Upper lobe of right lung (tissue), 1 donor: Measurements from ENCODE around the gene FBLN7. TPM values are rescaled to one million over a fixed set of nuclear protein-coding genes. Genes with fewer than 3 reads are reported as not detected.
A peak's percentile ranks its signal among the peaks of the same experiment; 100 is the strongest.

Experiments used
- ATAC-seq: fragments of 200-7000 bp; cut with Tn5 transposase; one replicate; pipeline ENCODE4 v1.9.1; 2020; ENCODE audit warnings: mild to moderate bottlenecking, moderate library complexity
- DNase-seq: peaks from one replicate; pipeline ENCODE4 v3.0.0-alpha.2; 2020
- H3K27ac ChIP-seq: fragments of 200-600 bp; one replicate; pipeline ENCODE4 v1.8.0; 2022
- H3K27me3 ChIP-seq: fragments of 200-600 bp; one replicate; pipeline ENCODE4 v1.8.0; 2022; ENCODE audit warnings: mild to moderate bottlenecking
- H3K36me3 ChIP-seq: fragments of 200-600 bp; one replicate; pipeline ENCODE4 v1.8.0; 2022
- H3K4me1 ChIP-seq: fragments of 200-600 bp; one replicate; pipeline ENCODE4 v1.8.0; 2022
- H3K4me3 ChIP-seq: fragments of 200-600 bp; one replicate; pipeline ENCODE4 v1.8.0; 2022; ENCODE audit warnings: mild to moderate bottlenecking
- H3K9me3 ChIP-seq: fragments of 200-600 bp; one replicate; pipeline ENCODE4 v1.8.0; 2022
- intact Hi-C: fragments of 100-400 bp; cut with DNase I; formaldehyde crosslinking; loops from one replicate; pipeline ENCODE4 v1.11.0; 2022
- total RNA-seq: library from RNA; stranded (reverse); fragmentation: NEBNext Ultra II Directional; extraction: Animal tissue kit (Norgen Biotek cat#: 25700); gene quantifications from one replicate; pipeline ENCODE4 v1.2.1, GENCODE V29; 2021
- TF ChIP-seq, protein P1 (sequence below): fragments of 200-600 bp; IDR thresholded peaks from one replicate; pipeline ENCODE4 v1.8.0; 2022; ENCODE audit warnings: antibody characterized with exemption
- donor health status: DM: no; HTN: yes; CAD: no; lungs with severe emphysema.

The FBLN7 gene
- total RNA-seq, 1 donor from 2014 or later = 5.4 TPM

DNA sequence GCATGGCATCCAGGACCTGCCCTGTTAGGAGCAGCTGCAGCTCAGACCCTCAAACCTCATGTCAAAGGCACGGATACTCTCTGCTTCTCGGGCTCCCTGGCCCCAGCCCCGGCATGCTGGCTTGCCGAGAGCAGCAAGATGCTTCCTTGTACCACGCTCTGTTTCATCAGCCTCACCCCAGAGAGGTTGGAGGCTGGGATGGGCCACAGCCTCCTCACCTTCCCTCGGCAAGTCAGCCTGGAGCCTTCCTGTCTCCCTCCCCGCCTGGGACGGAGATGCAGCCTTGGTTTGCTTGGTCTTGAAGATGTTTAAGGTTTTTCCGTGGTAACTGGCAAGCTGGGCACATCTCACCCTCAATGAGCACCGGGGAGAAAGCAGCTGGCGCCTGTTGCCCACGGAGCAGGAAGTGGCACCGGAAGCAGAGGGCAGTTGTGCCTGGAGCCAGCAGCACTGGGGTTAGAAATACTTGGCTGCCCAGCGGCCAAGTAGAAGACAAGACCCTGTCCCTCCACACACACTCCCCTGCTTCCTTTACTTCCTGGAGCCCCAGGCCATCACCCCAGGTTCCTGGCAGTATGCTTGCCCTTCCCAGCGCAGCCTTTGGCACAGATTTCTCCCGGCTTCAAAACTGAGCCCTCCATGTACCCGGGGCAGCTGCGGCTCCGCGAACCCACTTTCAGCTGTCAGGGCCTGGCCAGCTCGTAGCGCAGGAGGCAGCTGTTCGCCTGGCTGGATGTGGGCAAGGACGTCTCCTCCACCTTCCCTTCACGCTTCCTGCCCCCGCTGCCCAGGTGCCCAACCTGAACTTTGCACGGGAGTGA, 17.4 kb downstream of the FBLN7 start:
- ATAC-seq = peak; percentile 19
- Histone ChIP-seq H3K27me3 (no peaks in the 10 kb centered on the region), H3K4me1 (no peaks in the 10 kb centered on the region), H3K9me3 (no peaks in the 10 kb centered on the region), H3K27ac (no peak overlapping the region), H3K4me3 (no peak overlapping the region), H3K36me3 (no peaks in the 10 kb centered on the region)
- DNase-seq = peak; percentile 60
- intact Hi-C loops = no loop called here
- TF ChIP-seq, protein P1, sequence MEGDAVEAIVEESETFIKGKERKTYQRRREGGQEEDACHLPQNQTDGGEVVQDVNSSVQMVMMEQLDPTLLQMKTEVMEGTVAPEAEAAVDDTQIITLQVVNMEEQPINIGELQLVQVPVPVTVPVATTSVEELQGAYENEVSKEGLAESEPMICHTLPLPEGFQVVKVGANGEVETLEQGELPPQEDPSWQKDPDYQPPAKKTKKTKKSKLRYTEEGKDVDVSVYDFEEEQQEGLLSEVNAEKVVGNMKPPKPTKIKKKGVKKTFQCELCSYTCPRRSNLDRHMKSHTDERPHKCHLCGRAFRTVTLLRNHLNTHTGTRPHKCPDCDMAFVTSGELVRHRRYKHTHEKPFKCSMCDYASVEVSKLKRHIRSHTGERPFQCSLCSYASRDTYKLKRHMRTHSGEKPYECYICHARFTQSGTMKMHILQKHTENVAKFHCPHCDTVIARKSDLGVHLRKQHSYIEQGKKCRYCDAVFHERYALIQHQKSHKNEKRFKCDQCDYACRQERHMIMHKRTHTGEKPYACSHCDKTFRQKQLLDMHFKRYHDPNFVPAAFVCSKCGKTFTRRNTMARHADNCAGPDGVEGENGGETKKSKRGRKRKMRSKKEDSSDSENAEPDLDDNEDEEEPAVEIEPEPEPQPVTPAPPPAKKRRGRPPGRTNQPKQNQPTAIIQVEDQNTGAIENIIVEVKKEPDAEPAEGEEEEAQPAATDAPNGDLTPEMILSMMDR = no peak

DNA sequence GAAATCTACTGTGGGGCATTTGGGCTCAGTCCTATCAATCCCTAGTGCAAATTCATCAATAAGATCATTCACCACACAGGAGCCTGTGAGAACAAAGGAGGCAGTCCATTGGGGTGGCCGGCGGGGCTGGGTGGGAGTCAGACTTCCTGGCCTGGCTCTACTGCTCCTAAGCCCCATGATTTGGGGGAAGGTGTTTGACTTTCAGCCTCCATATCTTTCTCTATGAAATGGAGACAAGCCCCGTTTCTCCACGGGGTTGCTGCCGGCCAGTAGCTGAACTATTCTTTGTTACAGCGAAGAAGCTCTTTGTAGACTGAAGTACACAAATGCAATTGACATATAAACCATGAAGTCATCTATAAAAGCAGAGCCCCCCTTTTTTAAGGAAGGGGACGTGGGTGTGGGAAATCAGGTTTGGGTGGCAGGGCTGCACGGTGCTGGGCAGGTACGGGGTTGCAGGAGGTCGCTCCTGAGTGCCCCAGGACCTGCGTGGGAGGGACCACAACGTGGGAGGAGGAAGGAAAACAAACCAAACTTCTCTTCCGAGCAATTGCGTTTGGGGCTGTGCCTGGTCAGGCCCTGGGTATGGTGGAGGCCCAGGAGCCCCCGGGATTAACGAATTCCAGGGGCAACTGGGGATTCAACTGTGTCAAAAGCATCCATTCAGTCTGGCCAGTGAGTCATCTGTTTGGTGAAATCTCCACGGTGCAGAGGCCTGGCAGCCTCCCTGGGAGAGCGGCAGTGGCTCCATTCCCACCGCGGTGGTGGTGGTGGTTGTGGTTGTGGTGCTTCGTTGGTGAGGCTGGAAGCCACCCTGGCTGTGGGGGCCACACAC, 18.2 kb downstream of the FBLN7 start:
- H3K4me1 ChIP-seq = no peaks in the 10 kb centered on the region
- DNase-seq (peak; percentile 59), ATAC-seq (no peak)
- H3K9me3 ChIP-seq = no peaks in the 10 kb centered on the region
- H3K27ac ChIP-seq = no peak overlapping the region
- H3K27me3 ChIP-seq = no peaks in the 10 kb centered on the region
- no peaks in the 10 kb centered on the region for H3K36me3 ChIP-seq
- TF ChIP-seq, protein P1 = no peak
- no peak overlapping the region for H3K4me3 ChIP-seq
- intact Hi-C loops = no loop called here

DNA sequence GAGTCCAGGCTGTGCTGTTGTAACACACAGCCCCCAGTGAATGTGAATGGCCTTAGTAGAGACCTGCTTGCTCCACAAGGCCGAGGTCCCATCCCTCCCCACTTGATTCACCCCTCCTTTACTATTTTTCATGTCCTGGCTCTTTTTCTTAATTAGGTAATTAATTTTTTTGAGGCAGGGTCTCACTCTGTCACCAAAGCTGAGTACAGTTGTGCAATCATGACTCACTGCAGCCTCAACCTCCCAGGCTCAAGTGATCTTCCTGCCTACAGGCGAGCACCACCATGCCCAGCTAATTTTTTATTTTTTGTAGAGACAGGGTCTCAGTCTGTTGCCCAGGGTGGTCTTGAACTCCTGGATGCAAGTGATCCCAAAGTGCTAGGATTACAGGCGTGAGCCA, 19.3 kb downstream of the FBLN7 start:
- TF ChIP-seq, protein P1 = no peak
- intact Hi-C loops = no loop called here
- Histone ChIP-seq H3K27me3 (no peaks in the 10 kb centered on the region), H3K4me1 (no peaks in the 10 kb centered on the region), H3K27ac (no peak overlapping the region), H3K4me3 (no peak overlapping the region), H3K36me3 (no peaks in the 10 kb centered on the region), H3K9me3 (no peaks in the 10 kb centered on the region)
- no peak for ATAC-seq
- no peak for DNase-seq

DNA sequence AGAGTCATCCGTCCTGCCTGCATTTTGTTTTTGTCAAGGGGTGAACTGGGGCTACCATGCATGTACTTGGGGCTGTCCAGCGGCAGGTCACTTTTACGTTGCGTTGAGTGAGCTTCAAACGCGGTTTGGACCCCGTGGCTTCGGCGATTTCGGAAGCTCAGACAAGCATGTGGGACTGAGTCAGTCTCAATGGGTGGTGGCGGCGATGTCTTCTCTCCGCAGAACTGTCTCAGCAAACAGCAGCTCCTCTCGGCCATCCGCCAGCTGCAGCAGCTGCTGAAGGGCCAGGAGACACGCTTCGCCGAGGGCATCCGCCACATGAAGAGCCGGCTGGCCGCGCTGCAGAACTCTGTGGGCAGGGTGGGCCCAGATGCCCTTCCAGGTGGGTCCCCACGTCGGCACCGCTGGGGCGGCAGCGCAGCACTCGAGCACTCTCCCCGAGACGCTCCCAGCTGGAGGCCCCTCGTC, 21.3 kb downstream of the FBLN7 start:
- no peaks in the 10 kb centered on the region for H3K4me1 ChIP-seq
- no peak overlapping the region for H3K4me3 ChIP-seq
- H3K9me3 ChIP-seq = no peaks in the 10 kb centered on the region
- H3K27ac ChIP-seq = no peak overlapping the region
- ATAC-seq (no peak), DNase-seq (peak; percentile 51)
- TF ChIP-seq, protein P1 = no peak
- intact Hi-C loops = no loop called here
- no peaks in the 10 kb centered on the region for H3K27me3 ChIP-seq
- H3K36me3 ChIP-seq = no peaks in the 10 kb centered on the region

DNA sequence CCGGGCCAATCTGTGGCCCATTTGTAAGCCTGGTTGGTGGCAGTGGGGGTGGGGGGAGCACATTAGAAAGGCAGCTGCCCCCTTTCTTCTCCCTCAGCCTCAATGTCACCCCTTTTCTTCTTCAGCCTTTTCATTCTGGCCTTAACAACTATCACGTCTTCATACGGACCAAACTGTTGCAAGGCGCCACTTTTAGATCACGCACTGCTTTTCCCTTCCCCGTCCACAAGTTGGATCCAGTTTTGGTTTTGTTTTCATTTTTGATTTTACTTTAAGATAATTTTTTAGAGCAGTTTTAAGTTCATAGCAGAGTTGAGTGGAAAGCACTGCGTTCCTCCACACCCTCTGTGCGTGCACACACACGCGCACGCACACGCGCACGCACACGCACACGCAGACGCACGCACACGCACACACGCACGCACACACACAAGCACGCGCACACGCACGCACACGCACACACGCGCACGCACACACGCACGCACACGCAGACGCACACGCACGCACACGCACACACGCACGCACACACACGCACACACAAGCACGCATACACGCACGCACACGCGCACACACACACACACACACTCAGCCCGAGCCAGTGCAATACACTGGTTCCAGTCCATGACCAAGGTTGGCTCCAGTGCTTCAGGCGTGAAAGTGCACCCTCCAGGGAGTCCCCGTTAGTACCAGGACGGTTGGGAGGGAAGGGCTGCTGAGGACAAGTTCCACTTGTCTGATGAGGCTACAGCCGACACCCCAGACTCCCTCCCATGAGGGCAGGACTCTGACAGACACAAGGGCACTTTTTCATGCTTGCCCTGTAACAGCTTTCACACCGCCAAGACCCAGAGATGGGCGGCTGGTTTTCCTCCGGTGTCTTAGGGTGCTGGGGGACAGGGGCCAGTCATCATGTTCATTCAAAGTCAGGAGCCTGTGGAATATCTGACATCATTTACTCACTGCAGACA, 22.4 kb downstream of the FBLN7 start:
- H3K9me3 ChIP-seq = no peaks in the 10 kb centered on the region
- no peak overlapping the region for H3K27ac ChIP-seq
- H3K36me3 ChIP-seq = no peaks in the 10 kb centered on the region
- H3K4me3 ChIP-seq = no peak overlapping the region
- H3K27me3 ChIP-seq = no peaks in the 10 kb centered on the region
- intact Hi-C loops = no loop called here
- ATAC-seq (no peak), DNase-seq (peak; percentile 41)
- TF ChIP-seq, protein P1 = no peak
- H3K4me1 ChIP-seq = no peaks in the 10 kb centered on the region
